ENCODE results near the gene RYR2.

Gene RYR2

GRCh38 chr1:237711281-237711680, 669.3 kb downstream of the RYR2 start:
- no peaks in the 10 kb centered on the region for H4K20me1 ChIP-seq (ENCODE audit: insufficient read depth, low read length)
- H3K4me2 ChIP-seq (ENCODE audit: low read length), result no peak overlapping the region
- no peaks in the 10 kb centered on the region for H3K27me3 ChIP-seq (ENCODE audit: insufficient read depth, low read length)
- no peaks in the 10 kb centered on the region for H3F3A ChIP-seq (ENCODE audit: insufficient read depth, low read length)
- no peak overlapping the region for H3K9ac ChIP-seq (ENCODE audit: low read length)
- H3K9me2 ChIP-seq (ENCODE audit: low read depth, low read length), result no peaks in the 10 kb centered on the region
- H3K4me3 ChIP-seq (ENCODE audit: low read depth, low read length, poor library complexity, severe bottlenecking), result no peak overlapping the region
- H3K4me1 ChIP-seq (ENCODE audit: insufficient read depth, low read length, severe bottlenecking), result no peaks in the 10 kb centered on the region
- H3K9me3 ChIP-seq (ENCODE audit: low read length), result no peaks in the 10 kb centered on the region
- H3K79me2 ChIP-seq (ENCODE audit: insufficient read depth, low read length), result no peaks in the 10 kb centered on the region
- TF ChIP-seq EZH2 (IDR thresholded peaks at IDR 0.05; ENCODE audit: borderline replicate concordance, low read length), result no peak
- no peak for TF ChIP-seq CTCF (IDR thresholded peaks at IDR 0.05; ENCODE audit: low read length)
- H3K27ac ChIP-seq (ENCODE audit: low read depth, low read length, poor library complexity, severe bottlenecking), result no peak overlapping the region
- no peak overlapping the region for H2AFZ ChIP-seq (ENCODE audit: low read length)
- H3K36me3 ChIP-seq (ENCODE audit: insufficient read depth, low read length), result no peaks in the 10 kb centered on the region

DNA sequence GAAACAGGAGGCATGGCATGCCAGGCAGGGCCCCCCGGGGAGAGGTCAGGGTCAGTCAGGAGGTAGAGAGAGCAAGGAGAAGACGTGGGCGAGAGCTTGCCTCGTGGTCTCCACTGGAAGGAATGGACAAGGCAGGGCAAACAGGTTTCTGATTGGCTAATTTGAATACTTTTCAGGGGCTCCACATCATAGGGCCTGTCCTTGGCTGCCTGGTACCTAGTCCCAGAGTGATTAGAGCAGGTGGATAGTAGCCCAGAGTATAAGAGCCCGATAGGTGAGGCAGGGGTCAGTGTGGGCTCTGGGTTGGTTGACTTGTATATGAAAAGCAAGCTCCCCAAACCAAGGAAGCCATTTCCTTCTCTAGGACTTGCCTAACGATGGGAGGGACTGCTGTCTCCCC, 670.1 kb downstream of the RYR2 start:
- no peak overlapping the region for H2AFZ ChIP-seq (ENCODE audit: low read length)
- H3K9me3 ChIP-seq (ENCODE audit: low read length), result no peaks in the 10 kb centered on the region
- no peaks in the 10 kb centered on the region for H3K79me2 ChIP-seq (ENCODE audit: insufficient read depth, low read length)
- H3K27me3 ChIP-seq (ENCODE audit: insufficient read depth, low read length), result no peaks in the 10 kb centered on the region
- no peaks in the 10 kb centered on the region for H3F3A ChIP-seq (ENCODE audit: insufficient read depth, low read length)
- no peaks in the 10 kb centered on the region for H4K20me1 ChIP-seq (ENCODE audit: insufficient read depth, low read length)
- no peak overlapping the region for H3K4me2 ChIP-seq (ENCODE audit: low read length)
- no peak overlapping the region for H3K27ac ChIP-seq (ENCODE audit: low read depth, low read length, poor library complexity, severe bottlenecking)
- TF ChIP-seq CTCF (IDR thresholded peaks at IDR 0.05; ENCODE audit: low read length), result no peak
- no peak for TF ChIP-seq EZH2 (IDR thresholded peaks at IDR 0.05; ENCODE audit: borderline replicate concordance, low read length)
- no peaks in the 10 kb centered on the region for H3K4me1 ChIP-seq (ENCODE audit: insufficient read depth, low read length, severe bottlenecking)
- no peak overlapping the region for H3K9ac ChIP-seq (ENCODE audit: low read length)
- no peak overlapping the region for H3K4me3 ChIP-seq (ENCODE audit: low read depth, low read length, poor library complexity, severe bottlenecking)
- no peaks in the 10 kb centered on the region for H3K36me3 ChIP-seq (ENCODE audit: insufficient read depth, low read length)
- H3K9me2 ChIP-seq (ENCODE audit: low read depth, low read length), result no peaks in the 10 kb centered on the region

GRCh38 chr1:237712586-237713157, 670.7 kb downstream of the RYR2 start:
- no peaks in the 10 kb centered on the region for H4K20me1 ChIP-seq (ENCODE audit: insufficient read depth, low read length)
- no peak overlapping the region for H3K27ac ChIP-seq (ENCODE audit: low read depth, low read length, poor library complexity, severe bottlenecking)
- H2AFZ ChIP-seq (ENCODE audit: low read length), result no peak overlapping the region
- H3K9ac ChIP-seq (ENCODE audit: low read length), result no peak overlapping the region
- no peak overlapping the region for H3K4me2 ChIP-seq (ENCODE audit: low read length)
- TF ChIP-seq EZH2 (IDR thresholded peaks at IDR 0.05; ENCODE audit: borderline replicate concordance, low read length), result no peak
- TF ChIP-seq CTCF (IDR thresholded peaks at IDR 0.05; ENCODE audit: low read length), result no peak
- no peaks in the 10 kb centered on the region for H3K9me3 ChIP-seq (ENCODE audit: low read length)
- no peaks in the 10 kb centered on the region for H3F3A ChIP-seq (ENCODE audit: insufficient read depth, low read length)
- no peaks in the 10 kb centered on the region for H3K36me3 ChIP-seq (ENCODE audit: insufficient read depth, low read length)
- no peaks in the 10 kb centered on the region for H3K9me2 ChIP-seq (ENCODE audit: low read depth, low read length)
- H3K4me1 ChIP-seq (ENCODE audit: insufficient read depth, low read length, severe bottlenecking), result no peaks in the 10 kb centered on the region
- H3K4me3 ChIP-seq (ENCODE audit: low read depth, low read length, poor library complexity, severe bottlenecking), result no peak overlapping the region
- no peaks in the 10 kb centered on the region for H3K27me3 ChIP-seq (ENCODE audit: insufficient read depth, low read length)
- no peaks in the 10 kb centered on the region for H3K79me2 ChIP-seq (ENCODE audit: insufficient read depth, low read length)
